HCT116 (cell line): ENCODE data around the gene PTPRR.

Experiments used
- ATF3 ChIP-seq: IDR thresholded peaks from 2 replicates; pipeline ENCODE4 v1.6.1; 2012
- CTCF ChIP-seq, 3 experiments: fragments of 200-600 bp in 1 of 3; sonication (generic) in 1 of 3; IDR thresholded peaks in 2 of 3; conservative IDR thresholded peaks in 1 of 3; 2 replicates each; pipeline ENCODE4 v1.5.1; 2012 to 2017; ENCODE audit warnings: low read depth in 2 of 3, low read length in 2 of 3, antibody characterized with exemption in 1 of 3, borderline replicate concordance in 1 of 3, control low read depth in 1 of 3, mild to moderate bottlenecking in 1 of 3, mixed read lengths in 1 of 3, mixed run types in 1 of 3, moderate library complexity in 1 of 3; ENCODE audit not compliant: insufficient read depth in 1 of 3
- EZH2 ChIP-seq: fragments of 200-600 bp; sonication (generic); IDR thresholded peaks from 2 replicates; pipeline ENCODE4 v1.6.1; 2017; ENCODE audit warnings: antibody characterized with exemption, mixed run types
- EZH2phosphoT487 ChIP-seq: fragments of 200-600 bp; IDR thresholded peaks from 2 replicates; pipeline ENCODE4 v1.6.1; 2018; ENCODE audit warnings: antibody characterized with exemption, borderline replicate concordance
- POLR2A ChIP-seq: IDR thresholded peaks from 2 replicates; pipeline ENCODE4 v1.7.0; 2011; ENCODE audit warnings: borderline replicate concordance; ENCODE audit not compliant: insufficient read depth, insufficient read length; ENCODE audit errors: extremely low read depth
- POLR2AphosphoS5 ChIP-seq: IDR thresholded peaks from 2 replicates; pipeline ENCODE4 v1.6.1; 2011; ENCODE audit warnings: mild to moderate bottlenecking, low read depth, low read length, moderate library complexity
- SRF ChIP-seq: IDR thresholded peaks from 2 replicates; pipeline ENCODE4 v1.6.1; 2012; ENCODE audit warnings: low read depth
- ZFX ChIP-seq: fragments of 450-650 bp; IDR thresholded peaks from 2 replicates; pipeline ENCODE4 v1.6.1; 2017
- ZNF274 ChIP-seq: fragments of 200-500 bp; sonication (Bioruptor generic); IDR thresholded peaks from 2 replicates; pipeline ENCODE4 v1.6.1; 2014; ENCODE audit warnings: mild to moderate bottlenecking, low read depth, low read length, inconsistent platforms

GRCh38 chr12:70671698-70672097, 248.8 kb downstream of the PTPRR start:
- no peak for TF ChIP-seq ZNF274
- no peak for TF ChIP-seq POLR2AphosphoS5
- TF ChIP-seq CTCF (IDR thresholded peaks at IDR 0.05 in 2 of 3, conservative IDR thresholded peaks at IDR 0.05 in 1 of 3; ENCODE audit: borderline replicate concordance in 1 of 3, insufficient read depth in 1 of 3, low read depth in 2 of 3, low read length in 2 of 3), result no peak
- no peak for TF ChIP-seq POLR2A
- TF ChIP-seq ZFX, result no peak
- TF ChIP-seq SRF, result no peak
- no peak for TF ChIP-seq ATF3
- no peak for TF ChIP-seq EZH2
- no peak for TF ChIP-seq EZH2phosphoT487
